Esophagus muscularis mucosa (tissue), 4 donors: Measurements from ENCODE around the gene SUPT3H. TPM values are rescaled to one million over a fixed set of nuclear protein-coding genes. Genes with fewer than 3 reads are reported as not detected.

Experiments
- DNase-seq: peaks from one replicate; pipeline ENCODE4 v3.0.0-alpha.2; 2017; ENCODE audit errors: extremely low spot score
- H3K27ac ChIP-seq, 4 donors: fragments of 200-600 bp; sonication (generic); replicated peaks in 1 of 4; 1 replicate in 3 of 4; 2 replicates in 1 of 4; pipeline ENCODE4 v1.5.1; 2016 to 2019; ENCODE audit warnings: mild to moderate bottlenecking in 1 of 4
- H3K27me3 ChIP-seq, 4 donors: fragments of 200-600 bp; sonication (generic); one replicate each; pipeline versions ENCODE4 v1.5.1 to v1.6.0; 2016 to 2019
- H3K36me3 ChIP-seq, 4 donors: fragments of 200-600 bp; sonication (generic); one replicate each; pipeline ENCODE4 v1.5.1; 2016 to 2019
- H3K4me1 ChIP-seq, 4 donors: fragments of 200-600 bp; sonication (generic); one replicate each; pipeline ENCODE4 v1.5.1; 2016 to 2019
- H3K4me3 ChIP-seq, 4 donors: fragments of 200-600 bp; sonication (generic); 1 replicate in 2 of 4; 2 replicates in 2 of 4; pipeline ENCODE4 v1.5.1; 2016 to 2019; ENCODE audit warnings: mild to moderate bottlenecking in 4 of 4, moderate library complexity in 1 of 4
- H3K9me3 ChIP-seq, 4 donors: fragments of 200-600 bp; sonication (generic); 1 replicate in 3 of 4; 2 replicates in 1 of 4; pipeline ENCODE4 v1.5.1; 2016 to 2019
- CTCF ChIP-seq, 3 experiments: fragments of 200-600 bp in 2 of 3; fragments of 450-650 bp in 1 of 3; sonication (generic) in 2 of 3; IDR thresholded peaks; one replicate each; pipeline ENCODE4 v1.5.1; 2017 to 2019; ENCODE audit warnings: antibody characterized with exemption in 3 of 3, mild to moderate bottlenecking in 2 of 3, moderate library complexity in 1 of 3
- EP300 ChIP-seq: sonication (generic); formaldehyde crosslinking; IDR thresholded peaks from one replicate; pipeline ENCODE4 v1.6.1; 2017; ENCODE audit warnings: antibody characterized with exemption
- POLR2A ChIP-seq: fragments of 450-650 bp; IDR thresholded peaks from one replicate; pipeline ENCODE4 v1.6.1; 2017; ENCODE audit warnings: antibody characterized with exemption, moderate library complexity, mild to moderate bottlenecking, low read depth
- POLR2AphosphoS5 ChIP-seq, 2 donors: sonication (generic); formaldehyde crosslinking; IDR thresholded peaks; one replicate each; pipeline ENCODE4 v1.6.1; 2017; ENCODE audit warnings: antibody characterized with exemption in 2 of 2
- WGBS: methylation state at CpG from one replicate; pipeline ENCODE4 v1.1.5; 2018; 5-methylcytosine and 5-hydroxymethylcytosine counted together
- intact Hi-C: fragments of 100-400 bp; cut with DNase I; formaldehyde crosslinking; loops from one replicate; pipeline ENCODE4 v1.15.1; 2023
- total RNA-seq, 4 donors: library from RNA; depleted of rRNA; stranded (reverse); fragments of >200 nt; gene quantifications; one replicate each; pipeline versions ENCODE4 v1.1.0 to v1.2.1, GENCODE V29; 2016

SUPT3H gene
- total RNA-seq, 4 donors from 2014 or later, result 5.1 to 13.3 (median 9.9) TPM

DNA sequence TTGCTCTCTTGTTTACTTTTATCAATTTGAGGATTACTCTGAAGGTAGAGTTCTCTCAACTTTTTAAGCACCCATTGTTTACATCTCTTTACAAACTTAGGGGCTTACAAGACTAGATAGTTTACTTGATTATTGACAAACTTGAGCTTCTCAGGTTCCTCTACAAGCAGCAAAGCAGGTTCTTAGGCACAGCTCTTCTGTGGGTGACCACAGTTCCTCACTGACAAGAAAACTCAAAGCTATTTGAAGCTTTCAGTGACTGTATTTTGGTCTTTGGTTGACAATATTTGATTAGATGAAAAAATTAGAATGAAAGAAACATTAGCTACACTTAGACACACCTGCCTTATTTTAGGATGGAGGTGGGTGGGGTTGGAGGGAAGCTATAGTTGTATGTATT, 376.9 kb downstream of the SUPT3H start:
- H3K4me1 ChIP-seq, result no peaks in the 10 kb centered on the region
- no peaks in the 10 kb centered on the region for H3K36me3 ChIP-seq
- H3K27ac ChIP-seq, result no peak overlapping the region
- DNase-seq, result no peak
- H3K27me3 ChIP-seq, result no peaks in the 10 kb centered on the region
- no peak overlapping the region for H3K4me3 ChIP-seq
- TF ChIP-seq EP300 (no peak), CTCF (IDR thresholded peaks at IDR 0.05) (no peak), POLR2AphosphoS5 (IDR thresholded peaks at IDR 0.05) (no peak), POLR2A (no peak)
- no peaks in the 10 kb centered on the region for H3K9me3 ChIP-seq
- intact Hi-C loops, result no loop called here

- 86% methylated on average over 8 of the region's 8 CpGs for WGBS
- H3K27ac ChIP-seq, result no peak overlapping the region
- H3K36me3 ChIP-seq, result no peaks in the 10 kb centered on the region
- DNase-seq, result no peak
- H3K9me3 ChIP-seq, result no peaks in the 10 kb centered on the region
- TF ChIP-seq POLR2AphosphoS5 (IDR thresholded peaks at IDR 0.05) (no peak), EP300 (no peak), CTCF (IDR thresholded peaks at IDR 0.05) (no peak), POLR2A (no peak)
- no peaks in the 10 kb centered on the region for H3K27me3 ChIP-seq
- H3K4me3 ChIP-seq, result no peak overlapping the region
- H3K4me1 ChIP-seq, result no peaks in the 10 kb centered on the region
- intact Hi-C loops, result no loop called here
These were observed 378.7 kb downstream of the SUPT3H start for GRCh38 chr6:44999066-44999465.

GRCh38 chr6:44995486-44996132, 382.1 kb downstream of the SUPT3H start:
- Histone ChIP-seq H3K27me3 (no peaks in the 10 kb centered on the region), H3K36me3 (no peaks in the 10 kb centered on the region), H3K27ac (no peak overlapping the region), H3K4me1 (no peaks in the 10 kb centered on the region), H3K4me3 (no peak overlapping the region), H3K9me3 (no peaks in the 10 kb centered on the region)
- WGBS, result 96% methylated on average over 3 of the region's 3 CpGs
- no peak for DNase-seq
- intact Hi-C loops, result no loop called here
- no peak for TF ChIP-seq POLR2AphosphoS5 (IDR thresholded peaks at IDR 0.05)
- TF ChIP-seq CTCF (IDR thresholded peaks at IDR 0.05), result no peak
- no peak for TF ChIP-seq POLR2A
- TF ChIP-seq EP300, result no peak

DNA sequence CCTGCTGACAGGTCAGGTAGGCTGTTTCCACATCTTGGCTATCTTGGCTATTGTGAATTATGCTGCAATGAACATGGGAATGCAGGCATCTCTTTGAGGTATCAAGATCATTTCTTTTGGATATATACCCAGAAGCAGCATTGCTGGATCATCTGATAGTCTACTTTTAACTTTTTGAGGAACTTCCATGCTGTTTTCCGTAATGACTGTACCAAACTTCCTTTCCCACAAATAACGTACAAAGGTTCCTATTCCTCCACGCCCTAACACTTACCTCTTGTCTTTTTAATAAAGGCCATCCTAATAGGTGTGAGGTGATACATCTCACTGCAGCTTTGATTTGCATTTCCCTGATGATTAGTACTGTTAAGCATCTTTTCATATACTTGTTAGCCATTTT, 388.3 kb downstream of the SUPT3H start:
- WGBS, result 87% methylated on average over 3 of the region's 3 CpGs
- no peaks in the 10 kb centered on the region for H3K9me3 ChIP-seq
- H3K4me3 ChIP-seq, result no peak overlapping the region
- no peak for DNase-seq
- H3K27ac ChIP-seq, result no peak overlapping the region
- no peaks in the 10 kb centered on the region for H3K4me1 ChIP-seq
- H3K36me3 ChIP-seq, result no peaks in the 10 kb centered on the region
- H3K27me3 ChIP-seq, result no peaks in the 10 kb centered on the region
- intact Hi-C loops, result no loop called here
- TF ChIP-seq CTCF (IDR thresholded peaks at IDR 0.05), result no peak
- TF ChIP-seq EP300, result no peak
- TF ChIP-seq POLR2AphosphoS5 (IDR thresholded peaks at IDR 0.05), result no peak
- TF ChIP-seq POLR2A, result no peak

GRCh38 chr6:44985006-44985405, 392.7 kb downstream of the SUPT3H start:
- Histone ChIP-seq H3K27ac (no peak overlapping the region), H3K4me3 (no peak overlapping the region), H3K9me3 (no peaks in the 10 kb centered on the region), H3K4me1 (no peaks in the 10 kb centered on the region), H3K36me3 (no peaks in the 10 kb centered on the region), H3K27me3 (no peaks in the 10 kb centered on the region)
- no peak for TF ChIP-seq POLR2A
- intact Hi-C loops, result no loop called here
- no peak for DNase-seq
- WGBS, result 94% methylated on average over 4 of the region's 4 CpGs
